MM.1S (cell line): ENCODE measurements around the gene RBP5.
"Not testable (repeated sequence)": the region's sequence is repeated elsewhere in the genome, so short reads cannot be mapped to it uniquely, and the experiment has no call there.

ENCODE experiments used
- EZH2 ChIP-seq: fragments of 300-600 bp; sonication (generic); optimal IDR thresholded peaks from 2 replicates; pipeline ENCODE3; 2017; ENCODE audit warnings: low read depth, mild to moderate bottlenecking, antibody characterized with exemption, low read length, mixed read lengths
- EZH2phosphoT487 ChIP-seq: fragments of 300-600 bp; sonication (generic); IDR thresholded peaks from 2 replicates; pipeline ENCODE4 v1.6.1; 2018; ENCODE audit warnings: antibody characterized with exemption, low read length
- TF ChIP-seq, protein P1 (sequence below): fragments of 300-600 bp; sonication (generic); IDR thresholded peaks from 2 replicates; pipeline ENCODE4 v1.5.1; 2016; ENCODE audit warnings: antibody characterized with exemption, low read length, mixed read lengths

DNA sequence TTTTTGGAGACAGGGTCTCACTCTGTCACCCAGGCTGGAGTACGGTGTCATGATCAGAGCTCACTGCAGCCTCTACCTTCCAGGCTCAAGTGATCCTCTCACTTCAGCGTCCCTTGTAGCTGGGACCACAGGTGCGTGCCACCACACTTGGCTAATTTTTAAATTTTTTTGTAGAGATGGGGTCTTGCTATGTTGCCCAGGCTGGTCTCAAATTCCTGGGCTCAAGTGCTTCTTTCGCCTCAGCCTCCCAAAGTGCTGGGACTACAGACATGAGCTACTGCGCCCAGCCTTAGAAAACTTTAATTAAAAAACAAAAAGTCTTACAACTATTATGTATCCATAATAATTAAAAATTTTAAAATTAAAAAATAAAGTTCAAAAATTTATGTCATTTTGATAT, 21.5 kb downstream of the RBP5 start:
- TF ChIP-seq, protein P1, sequence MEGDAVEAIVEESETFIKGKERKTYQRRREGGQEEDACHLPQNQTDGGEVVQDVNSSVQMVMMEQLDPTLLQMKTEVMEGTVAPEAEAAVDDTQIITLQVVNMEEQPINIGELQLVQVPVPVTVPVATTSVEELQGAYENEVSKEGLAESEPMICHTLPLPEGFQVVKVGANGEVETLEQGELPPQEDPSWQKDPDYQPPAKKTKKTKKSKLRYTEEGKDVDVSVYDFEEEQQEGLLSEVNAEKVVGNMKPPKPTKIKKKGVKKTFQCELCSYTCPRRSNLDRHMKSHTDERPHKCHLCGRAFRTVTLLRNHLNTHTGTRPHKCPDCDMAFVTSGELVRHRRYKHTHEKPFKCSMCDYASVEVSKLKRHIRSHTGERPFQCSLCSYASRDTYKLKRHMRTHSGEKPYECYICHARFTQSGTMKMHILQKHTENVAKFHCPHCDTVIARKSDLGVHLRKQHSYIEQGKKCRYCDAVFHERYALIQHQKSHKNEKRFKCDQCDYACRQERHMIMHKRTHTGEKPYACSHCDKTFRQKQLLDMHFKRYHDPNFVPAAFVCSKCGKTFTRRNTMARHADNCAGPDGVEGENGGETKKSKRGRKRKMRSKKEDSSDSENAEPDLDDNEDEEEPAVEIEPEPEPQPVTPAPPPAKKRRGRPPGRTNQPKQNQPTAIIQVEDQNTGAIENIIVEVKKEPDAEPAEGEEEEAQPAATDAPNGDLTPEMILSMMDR: not testable (repeated sequence)
- not testable (repeated sequence) for TF ChIP-seq EZH2, EZH2phosphoT487
